Measurements from ENCODE around the gene FAM136A.

- no peak for TF ChIP-seq CTCF (IDR thresholded peaks at IDR 0.05)
- TF ChIP-seq POLR2A (IDR thresholded peaks at IDR 0.05) = no peak
Measured at GRCh38 chr2:70341477-70341765, 39.6 kb upstream of the FAM136A start.

Measured in prostate gland (tissue), 2 donors.